Esophagus squamous epithelium (tissue), 5 donors: ENCODE measurements around the gene GAS2. TPM values are rescaled to one million over a fixed set of nuclear protein-coding genes. Genes with fewer than 3 reads are reported as not detected.

Source experiments
- DNase-seq: peaks from one replicate; lab custom pipeline; 2025; lab: John Stamatoyannopoulos, UW
- H3K27ac ChIP-seq, 4 donors: fragments of 200-600 bp; sonication (generic); one replicate each; pipeline ENCODE4 v1.5.1; 2016 to 2019; ENCODE audit warnings: mild to moderate bottlenecking in 1 of 4
- H3K27me3 ChIP-seq, 4 donors: fragments of 200-600 bp; sonication (generic); 1 replicate in 3 of 4; 2 replicates in 1 of 4; pipeline versions ENCODE4 v1.5.1 to v1.6.0; 2017 to 2021; ENCODE audit warnings: antibody characterized with exemption in 1 of 4
- H3K36me3 ChIP-seq, 3 donors: fragments of 200-600 bp; sonication (generic); one replicate each; pipeline ENCODE4 v1.5.1; 2016 to 2019
- H3K4me1 ChIP-seq, 3 donors: fragments of 200-600 bp; sonication (generic); one replicate each; pipeline ENCODE4 v1.5.1; 2017 to 2019
- H3K4me3 ChIP-seq, 4 donors: fragments of 200-600 bp; sonication (generic); 1 replicate in 3 of 4; 2 replicates in 1 of 4; pipeline ENCODE4 v1.5.1; 2016 to 2019; ENCODE audit warnings: mild to moderate bottlenecking in 2 of 4, moderate library complexity in 1 of 4
- H3K9me3 ChIP-seq, 3 donors: fragments of 200-600 bp; sonication (generic); one replicate each; pipeline ENCODE4 v1.5.1; 2016 to 2019
- CTCF ChIP-seq, 6 experiments: fragments of 450-650 bp in 4 of 6; fragments of 200-600 bp in 2 of 6; sonication (generic) in 2 of 6; IDR thresholded peaks; one replicate each; pipeline ENCODE4 v1.5.1; 2016 to 2019; ENCODE audit warnings: antibody characterized with exemption in 6 of 6, mild to moderate bottlenecking in 4 of 6, moderate library complexity in 4 of 6
- POLR2A ChIP-seq, 4 donors: fragments of 450-650 bp; IDR thresholded peaks; one replicate each; pipeline ENCODE4 v1.6.1; 2017; ENCODE audit warnings: antibody characterized with exemption in 4 of 4, mild to moderate bottlenecking in 4 of 4, moderate library complexity in 3 of 4
- WGBS, 2 donors: methylation state at CpG; one replicate each; pipeline ENCODE4 v1.1.5; 2018; 5-methylcytosine and 5-hydroxymethylcytosine counted together
- intact Hi-C: fragments of 100-400 bp; cut with DNase I; formaldehyde crosslinking; loops from one replicate; pipeline ENCODE4 v1.15.0; 2022
- total RNA-seq, 4 donors: library from RNA; depleted of rRNA; stranded (reverse); fragments of >200 nt; gene quantifications; one replicate each; pipeline ENCODE4 v1.1.0, GENCODE V29; 2016
- donor health status: DM: yes; HTN: yes; CAD: no.

Gene GAS2
- 1 to 10 TPM in 3 of 4 donors, under 1 TPM in 1; 0.15 to 4.0 (median 2.5) TPM for total RNA-seq

- WGBS, 2 donors = 11% methylated on average over 6 to 8 of the region's 8 CpGs
- H3K27ac ChIP-seq = no peak within 1 kb of the TSS
- TF ChIP-seq CTCF (IDR thresholded peaks at IDR 0.05) (no peak), POLR2A (IDR thresholded peaks at IDR 0.05) (no peak)
- peaks cover 0 to 17% (median 11%) of the 10 kb centered on the region in 3 donors for H3K4me1 ChIP-seq
- intact Hi-C loops = no loop called here
- peaks cover 0 to 49% (median 2%) of the 10 kb centered on the region in 4 donors for H3K27me3 ChIP-seq
- no peaks in the 10 kb centered on the region for H3K36me3 ChIP-seq
- no peaks in the 10 kb centered on the region for H3K9me3 ChIP-seq
- no peak for DNase-seq
- H3K4me3 ChIP-seq = peak within 1 kb of the TSS; percentile 23 to 63 (median 42)
Observed at GRCh38 chr11:22666325-22666687, at the start of gene GAS2. TSS of gene GAS2 (plus strand) at chr11:22666611. CDS start at chr11:22674870, 8,259 bp downstream.

GRCh38 chr11:22617868-22618267 is 48.5 kb upstream of the GAS2 start:
- DNase-seq = no peak
- intact Hi-C loops = no loop called here
- 85 to 88% methylated on average over 2 to 5 of the region's 5 CpGs for WGBS, 2 donors
- H3K27me3 ChIP-seq = no peaks in the 10 kb centered on the region
- H3K4me1 ChIP-seq = peaks cover 0 to 7% (median 0%) of the 10 kb centered on the region in 3 donors
- no peaks in the 10 kb centered on the region for H3K36me3 ChIP-seq
- H3K9me3 ChIP-seq = no peaks in the 10 kb centered on the region
- H3K4me3 ChIP-seq = no peak overlapping the region
- no peak overlapping the region for H3K27ac ChIP-seq
- TF ChIP-seq CTCF (IDR thresholded peaks at IDR 0.05) (no peak), POLR2A (IDR thresholded peaks at IDR 0.05) (no peak)

GRCh38 chr11:22624742-22625447 is 41.5 kb upstream of the GAS2 start:
- Histone ChIP-seq H3K27ac (peak overlapping the region; percentile 87 to 95 (median 91)), H3K4me3 (peak overlapping the region; percentile 60 to 96 (median 76)), H3K27me3 (no peaks in the 10 kb centered on the region), H3K4me1 (peaks cover 6 to 36% (median 7%) of the 10 kb centered on the region in 3 donors), H3K9me3 (no peaks in the 10 kb centered on the region), H3K36me3 (no peaks in the 10 kb centered on the region)
- intact Hi-C loops = no loop called here
- peak; percentile 23 for DNase-seq
- WGBS, 2 donors = 14 to 47% methylated on average over 3 to 12 of the region's 31 CpGs
- no peak for TF ChIP-seq POLR2A (IDR thresholded peaks at IDR 0.05)
- peak in 5 of 6 experiments; percentile 28 to 35 (median 34) for TF ChIP-seq CTCF (IDR thresholded peaks at IDR 0.05)

- DNase-seq = peak; percentile 71
Observed at GRCh38 chr11:22625448-22626287, 40.7 kb upstream of the GAS2 start, which contains the start of gene FANCF. TSS of gene FANCF (minus strand) at chr11:22625823. CDS start at chr11:22625810, 13 bp downstream.

More at GRCh38 chr11:22625448-22626287, 40.7 kb upstream of the GAS2 start, which contains the start of gene FANCF:
- Histone ChIP-seq H3K9me3 (no peaks in the 10 kb centered on the region), H3K27ac (peak within 1 kb of the TSS; percentile 87 to 95 (median 91)), H3K27me3 (no peaks in the 10 kb centered on the region), H3K36me3 (no peaks in the 10 kb centered on the region), H3K4me1 (peaks cover 6 to 36% (median 7%) of the 10 kb centered on the region in 3 donors), H3K4me3 (peak within 1 kb of the TSS; percentile 60 to 96 (median 76))
- intact Hi-C loops = no loop called here
- TF ChIP-seq CTCF (IDR thresholded peaks at IDR 0.05) (no peak), POLR2A (IDR thresholded peaks at IDR 0.05) (peak in 2 of 4 donors; percentile 21)
- 2% methylated on average over 16 of the region's 55 CpGs for WGBS, 2 donors
